ENCODE measurements around the gene CCDC40.
"Not testable (repeated sequence)": the region's sequence is repeated elsewhere in the genome, so short reads cannot be mapped to it uniquely, and the experiment has no call there.

- TF ChIP-seq CTCF, POLR2A (IDR thresholded peaks at IDR 0.05): not testable (repeated sequence)
Measured at GRCh38 chr17:80046709-80047108, 10.3 kb downstream of the CCDC40 start.
